ENCODE measurements around the gene TRIM36.

The TRIM36 gene

DNA sequence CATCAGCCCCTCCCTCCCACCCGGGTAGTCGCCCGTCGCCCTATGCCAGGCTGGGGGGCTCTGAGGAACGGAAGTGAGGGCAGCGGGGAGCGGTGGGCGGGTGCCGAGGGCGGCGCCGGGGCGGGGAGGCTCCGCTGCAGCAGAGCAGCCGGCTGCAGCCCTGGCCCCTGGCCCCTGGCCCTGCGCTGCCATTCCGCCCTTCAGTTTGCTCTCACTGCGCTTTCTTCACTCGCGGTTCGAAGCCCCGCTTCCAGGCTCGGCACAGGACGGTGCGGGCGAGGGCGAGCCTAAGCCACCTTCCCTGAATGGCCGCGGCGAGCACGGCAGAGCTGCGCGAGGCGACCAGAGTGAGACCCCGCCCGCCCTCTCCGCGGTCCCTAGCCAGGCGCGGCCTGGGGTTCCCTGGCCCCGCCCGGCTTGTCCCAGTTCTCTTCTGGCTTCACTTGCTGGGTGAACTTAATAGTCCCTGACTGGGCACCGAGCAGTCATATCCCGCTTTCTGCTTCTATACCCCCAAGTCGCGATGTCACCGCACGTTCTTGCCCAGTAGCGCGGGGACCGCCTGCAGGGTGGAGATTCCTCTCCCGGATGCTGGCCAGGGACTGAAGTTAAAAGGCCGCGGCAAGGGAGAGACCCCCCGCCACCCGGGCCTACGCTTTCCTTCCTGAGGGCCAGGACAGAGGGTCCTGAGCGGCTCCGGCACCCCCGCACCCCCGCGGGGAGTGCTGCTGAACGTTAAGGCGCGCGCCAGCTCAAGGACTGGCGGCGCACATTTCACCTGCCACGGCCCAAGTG lies 623 bp upstream of the TRIM36 start:
- H3K36me3 ChIP-seq (ENCODE audit: control insufficient read depth, insufficient read depth, low read length): no peaks in the 10 kb centered on the region
- peaks cover 21% of the 10 kb centered on the region for H3K4me1 ChIP-seq (ENCODE audit: control insufficient read depth, insufficient read depth, low read length, poor library complexity, severe bottlenecking)
- no peak overlapping the region for H3K27ac ChIP-seq (ENCODE audit: insufficient read depth, low read length, poor library complexity, severe bottlenecking)
- no peak for DNase-seq
- H3K4me3 ChIP-seq (ENCODE audit: insufficient read depth, low read depth, low read length, poor library complexity, severe bottlenecking): peak overlapping the region; percentile 67
- peaks cover 49% of the 10 kb centered on the region for H3K27me3 ChIP-seq (replicated peaks; ENCODE audit: control insufficient read depth, insufficient read depth, low read length, poor library complexity, severe bottlenecking)
- no peaks in the 10 kb centered on the region for H3K9me3 ChIP-seq (ENCODE audit: control insufficient read depth, low read length)

DNA sequence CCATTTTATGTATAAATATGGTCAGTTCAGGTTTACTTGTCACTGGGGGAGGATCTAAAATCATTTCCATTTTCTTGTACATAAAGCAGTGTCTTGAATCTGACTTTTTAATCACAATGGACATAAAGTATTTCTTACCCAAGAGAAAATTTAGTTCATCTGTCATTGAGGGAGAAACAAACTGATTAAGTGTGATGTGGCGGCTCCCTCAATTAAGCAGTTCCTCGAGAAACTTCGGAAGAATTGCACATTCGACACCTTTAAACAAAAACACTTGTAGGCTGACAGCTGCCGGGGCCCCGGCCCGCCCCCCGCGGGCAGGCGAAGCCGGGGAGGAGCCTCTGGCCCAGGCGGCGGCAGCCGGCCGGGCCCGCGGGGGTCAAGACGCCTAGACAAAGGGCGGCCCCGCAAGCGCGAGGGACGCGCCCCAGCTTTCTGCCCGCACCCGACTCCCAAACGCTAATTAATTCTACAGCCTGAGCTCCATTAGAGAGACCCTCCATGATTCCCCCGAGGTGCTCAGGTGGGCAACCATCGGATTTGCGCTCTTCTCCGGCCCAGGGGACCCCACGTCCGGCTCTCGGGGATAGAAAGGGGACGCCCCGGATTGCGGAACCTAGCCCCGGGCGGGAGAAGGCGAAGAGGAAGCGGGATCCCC lies 750 bp downstream of the TRIM36 start:
- H3K9me3 ChIP-seq (ENCODE audit: control insufficient read depth, low read length): no peaks in the 10 kb centered on the region
- H3K27ac ChIP-seq (ENCODE audit: insufficient read depth, low read length, poor library complexity, severe bottlenecking): no peak overlapping the region
- H3K4me1 ChIP-seq (ENCODE audit: control insufficient read depth, insufficient read depth, low read length, poor library complexity, severe bottlenecking): peaks cover 21% of the 10 kb centered on the region
- no peak for DNase-seq
- H3K27me3 ChIP-seq (replicated peaks; ENCODE audit: control insufficient read depth, insufficient read depth, low read length, poor library complexity, severe bottlenecking): peaks cover 40% of the 10 kb centered on the region
- H3K36me3 ChIP-seq (ENCODE audit: control insufficient read depth, insufficient read depth, low read length): no peaks in the 10 kb centered on the region
- peak overlapping the region; percentile 67 for H3K4me3 ChIP-seq (ENCODE audit: insufficient read depth, low read depth, low read length, poor library complexity, severe bottlenecking)

DNA sequence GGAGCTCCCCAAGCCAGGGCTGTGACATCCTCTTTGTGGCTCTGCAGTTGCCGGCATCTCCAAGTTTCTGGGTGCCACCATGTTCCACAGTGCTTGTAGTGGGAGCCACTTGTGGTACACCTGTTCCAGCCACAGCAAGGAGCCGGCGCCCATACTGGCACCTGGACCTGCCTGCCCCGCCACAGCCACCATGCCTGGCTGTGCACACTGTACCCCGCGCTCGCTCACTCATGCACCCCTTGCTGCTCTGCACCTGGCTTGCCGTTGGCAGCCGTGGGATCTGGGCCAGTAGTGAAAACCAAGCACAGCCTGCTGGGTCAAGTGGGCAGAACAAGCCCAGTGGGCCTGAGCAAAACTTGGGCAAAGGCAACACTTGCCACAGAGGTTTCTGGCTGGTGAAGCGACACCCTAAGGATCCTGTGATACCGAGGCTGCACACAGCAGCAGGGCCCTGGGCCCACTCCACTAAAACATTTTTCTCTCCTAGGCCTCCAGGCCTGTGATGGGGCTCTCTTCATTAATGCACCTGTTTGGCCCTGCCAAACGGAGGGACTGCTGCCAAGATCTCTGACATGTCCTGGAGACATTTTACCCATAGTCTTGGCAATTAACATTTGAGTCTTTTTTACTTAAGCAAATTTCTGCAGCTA lies 2.8 kb downstream of the TRIM36 start:
- Histone ChIP-seq H3K4me3 (ENCODE audit: insufficient read depth, low read depth, low read length, poor library complexity, severe bottlenecking) (no peak overlapping the region), H3K27ac (ENCODE audit: insufficient read depth, low read length, poor library complexity, severe bottlenecking) (no peak overlapping the region), H3K9me3 (ENCODE audit: control insufficient read depth, low read length) (no peaks in the 10 kb centered on the region), H3K4me1 (ENCODE audit: control insufficient read depth, insufficient read depth, low read length, poor library complexity, severe bottlenecking) (peaks cover 21% of the 10 kb centered on the region), H3K36me3 (ENCODE audit: control insufficient read depth, insufficient read depth, low read length) (no peaks in the 10 kb centered on the region), H3K27me3 (replicated peaks; ENCODE audit: control insufficient read depth, insufficient read depth, low read length, poor library complexity, severe bottlenecking) (peaks cover 31% of the 10 kb centered on the region)
- no peak for DNase-seq

DNA sequence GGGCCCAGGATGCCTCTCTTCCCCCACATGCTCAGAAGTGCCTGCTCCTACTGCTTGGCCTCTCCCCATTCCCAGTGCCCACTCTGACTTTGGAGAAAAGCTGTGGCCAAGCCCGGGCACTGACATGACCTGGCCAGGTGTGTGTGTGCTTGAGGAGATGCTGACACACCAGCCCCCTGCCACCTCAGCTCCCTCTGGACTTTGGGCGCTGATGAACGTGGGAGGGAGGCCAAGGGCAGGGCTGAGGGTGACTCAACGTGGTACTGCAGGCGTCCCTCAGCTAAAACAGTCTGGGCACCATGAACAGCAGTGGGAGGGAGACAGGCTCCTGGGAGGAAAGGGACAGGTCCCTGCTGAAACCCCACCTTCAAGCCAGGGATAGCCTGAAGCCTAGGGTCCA lies 3.9 kb downstream of the TRIM36 start:
- Histone ChIP-seq H3K9me3 (ENCODE audit: control insufficient read depth, low read length) (no peaks in the 10 kb centered on the region), H3K4me1 (ENCODE audit: control insufficient read depth, insufficient read depth, low read length, poor library complexity, severe bottlenecking) (peaks cover 16% of the 10 kb centered on the region), H3K27ac (ENCODE audit: insufficient read depth, low read length, poor library complexity, severe bottlenecking) (no peak overlapping the region), H3K4me3 (ENCODE audit: insufficient read depth, low read depth, low read length, poor library complexity, severe bottlenecking) (no peak overlapping the region), H3K36me3 (ENCODE audit: control insufficient read depth, insufficient read depth, low read length) (no peaks in the 10 kb centered on the region), H3K27me3 (replicated peaks; ENCODE audit: control insufficient read depth, insufficient read depth, low read length, poor library complexity, severe bottlenecking) (peaks cover 21% of the 10 kb centered on the region)
- no peak for DNase-seq

DNA sequence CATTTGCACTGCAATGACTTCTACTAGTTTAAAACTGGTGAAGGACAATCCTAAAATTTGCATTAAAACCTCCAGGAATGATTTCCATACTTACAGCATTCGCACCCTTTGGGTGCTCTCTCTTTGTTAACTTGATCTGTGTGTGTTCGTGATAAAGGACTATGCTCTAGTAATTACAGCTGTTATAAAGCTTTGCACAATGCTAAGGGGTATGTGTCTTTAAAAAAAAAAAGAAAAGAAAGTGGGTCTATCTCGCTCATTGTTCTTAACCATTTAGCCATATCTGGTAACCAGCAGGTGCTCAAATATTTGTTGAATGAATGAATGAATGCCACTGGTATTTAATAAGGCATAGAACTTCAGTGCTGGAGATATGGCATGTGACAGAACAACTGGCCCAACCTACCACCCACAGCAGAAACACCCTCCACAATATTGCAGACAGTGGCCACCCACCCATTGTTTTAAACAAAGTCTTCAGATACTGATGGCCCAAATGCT lies 8.7 kb downstream of the TRIM36 start:
- Histone ChIP-seq H3K4me3 (ENCODE audit: insufficient read depth, low read depth, low read length, poor library complexity, severe bottlenecking) (no peak overlapping the region), H3K9me3 (ENCODE audit: control insufficient read depth, low read length) (no peaks in the 10 kb centered on the region), H3K4me1 (ENCODE audit: control insufficient read depth, insufficient read depth, low read length, poor library complexity, severe bottlenecking) (no peaks in the 10 kb centered on the region), H3K27me3 (replicated peaks; ENCODE audit: control insufficient read depth, insufficient read depth, low read length, poor library complexity, severe bottlenecking) (no peaks in the 10 kb centered on the region), H3K36me3 (ENCODE audit: control insufficient read depth, insufficient read depth, low read length) (no peaks in the 10 kb centered on the region), H3K27ac (ENCODE audit: insufficient read depth, low read length, poor library complexity, severe bottlenecking) (no peak overlapping the region)
- no peak for DNase-seq

DNA sequence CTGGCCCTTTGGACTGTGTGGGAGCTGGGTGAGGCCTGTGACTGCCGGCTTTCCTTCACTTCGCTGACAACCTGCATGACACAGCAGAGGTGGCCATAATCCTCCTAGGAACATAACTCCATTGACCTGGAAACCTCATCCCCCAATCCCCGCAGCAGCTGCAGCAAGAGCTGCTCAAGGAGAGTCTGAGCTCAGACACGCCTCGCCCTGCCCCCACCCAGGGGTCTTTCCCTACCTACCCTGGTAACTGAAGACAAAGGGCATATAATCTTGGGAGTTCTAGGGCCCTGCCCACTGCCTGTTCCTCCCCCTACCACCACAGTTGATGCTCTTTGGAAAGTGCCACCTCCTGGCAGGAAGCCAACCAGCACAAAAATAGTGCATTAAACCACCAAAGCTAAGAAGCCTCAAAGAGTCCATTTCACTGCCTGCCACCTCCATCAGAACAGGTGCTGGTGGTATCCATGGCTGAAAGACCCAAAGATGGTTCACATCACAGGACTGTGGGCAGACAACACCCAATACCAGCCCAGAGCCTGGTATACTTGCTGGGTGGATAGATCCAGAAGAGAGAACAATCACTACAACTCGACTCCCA lies 18.4 kb downstream of the TRIM36 start:
- H3K36me3 ChIP-seq (ENCODE audit: control insufficient read depth, insufficient read depth, low read length): no peaks in the 10 kb centered on the region
- no peak overlapping the region for H3K27ac ChIP-seq (ENCODE audit: insufficient read depth, low read length, poor library complexity, severe bottlenecking)
- H3K4me3 ChIP-seq (ENCODE audit: insufficient read depth, low read depth, low read length, poor library complexity, severe bottlenecking): no peak overlapping the region
- H3K4me1 ChIP-seq (ENCODE audit: control insufficient read depth, insufficient read depth, low read length, poor library complexity, severe bottlenecking): no peaks in the 10 kb centered on the region
- no peak for DNase-seq
- H3K27me3 ChIP-seq (replicated peaks; ENCODE audit: control insufficient read depth, insufficient read depth, low read length, poor library complexity, severe bottlenecking): no peaks in the 10 kb centered on the region
- H3K9me3 ChIP-seq (ENCODE audit: control insufficient read depth, low read length): no peaks in the 10 kb centered on the region

DNA sequence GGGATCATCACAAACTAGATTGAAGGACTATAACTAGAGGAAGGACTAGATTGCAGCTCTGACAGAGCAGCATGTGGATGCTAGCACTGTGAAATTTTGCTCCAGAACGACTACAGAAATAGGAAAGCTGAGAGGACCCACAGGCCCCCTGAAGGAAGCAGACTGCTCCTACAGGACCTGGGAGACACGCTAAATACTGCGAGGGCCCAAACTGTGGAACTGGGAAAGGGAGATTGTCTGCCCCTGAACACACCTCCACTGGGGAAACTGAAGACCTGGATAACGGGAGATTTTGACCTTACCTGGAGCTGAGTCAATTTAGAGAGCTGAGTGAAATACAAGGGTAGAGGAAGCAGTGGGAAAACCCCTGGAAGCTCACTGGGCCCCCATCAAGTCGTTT lies 19.2 kb downstream of the TRIM36 start:
- H3K4me3 ChIP-seq (ENCODE audit: insufficient read depth, low read depth, low read length, poor library complexity, severe bottlenecking): no peak overlapping the region
- no peaks in the 10 kb centered on the region for H3K9me3 ChIP-seq (ENCODE audit: control insufficient read depth, low read length)
- no peaks in the 10 kb centered on the region for H3K4me1 ChIP-seq (ENCODE audit: control insufficient read depth, insufficient read depth, low read length, poor library complexity, severe bottlenecking)
- no peaks in the 10 kb centered on the region for H3K27me3 ChIP-seq (replicated peaks; ENCODE audit: control insufficient read depth, insufficient read depth, low read length, poor library complexity, severe bottlenecking)
- no peak overlapping the region for H3K27ac ChIP-seq (ENCODE audit: insufficient read depth, low read length, poor library complexity, severe bottlenecking)
- DNase-seq: no peak
- no peaks in the 10 kb centered on the region for H3K36me3 ChIP-seq (ENCODE audit: control insufficient read depth, insufficient read depth, low read length)

DNA sequence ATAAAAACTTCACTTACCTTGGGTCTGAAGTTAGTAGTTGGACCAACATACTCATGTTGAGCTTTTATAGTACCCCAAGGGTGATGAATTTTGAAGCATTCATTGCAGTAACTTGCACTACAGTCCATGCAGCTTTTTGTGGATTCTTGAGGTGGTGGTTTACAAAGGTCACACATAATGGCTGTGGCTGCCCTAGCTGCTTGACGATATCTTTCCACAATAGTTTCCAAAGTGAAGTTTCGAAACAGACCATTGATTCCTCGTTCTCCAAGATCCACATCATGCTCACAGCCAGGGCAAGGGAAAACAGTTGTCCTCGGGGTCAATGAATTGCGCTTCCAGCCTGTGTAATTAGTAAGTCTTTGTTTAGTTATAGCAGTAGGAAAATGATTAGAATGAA lies 22.7 kb downstream of the TRIM36 start:
- no peak for DNase-seq
- Histone ChIP-seq H3K27me3 (replicated peaks; ENCODE audit: control insufficient read depth, insufficient read depth, low read length, poor library complexity, severe bottlenecking) (no peaks in the 10 kb centered on the region), H3K4me1 (ENCODE audit: control insufficient read depth, insufficient read depth, low read length, poor library complexity, severe bottlenecking) (no peaks in the 10 kb centered on the region)

DNA sequence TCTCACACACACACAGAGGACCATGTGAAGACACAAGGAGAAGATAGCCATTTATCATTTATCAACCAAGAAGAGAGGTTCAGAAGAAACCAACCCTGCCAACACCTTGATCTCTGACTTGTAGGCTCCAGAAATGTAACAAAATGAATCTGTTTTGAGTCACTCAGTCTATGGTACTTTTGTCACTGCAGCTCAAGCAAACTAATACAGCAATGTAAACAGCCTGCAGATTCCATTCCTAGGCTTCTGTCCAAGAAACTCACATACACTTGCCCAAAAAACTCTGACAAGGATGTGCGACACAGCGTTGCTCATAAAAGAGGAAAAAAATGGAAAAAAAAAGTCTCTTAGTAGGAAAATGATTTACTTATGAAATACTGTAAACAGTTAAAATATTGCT lies 33.4 kb downstream of the TRIM36 start:
- Histone ChIP-seq H3K36me3 (ENCODE audit: control insufficient read depth, insufficient read depth, low read length) (no peaks in the 10 kb centered on the region), H3K4me1 (ENCODE audit: control insufficient read depth, insufficient read depth, low read length, poor library complexity, severe bottlenecking) (no peaks in the 10 kb centered on the region), H3K27me3 (replicated peaks; ENCODE audit: control insufficient read depth, insufficient read depth, low read length, poor library complexity, severe bottlenecking) (no peaks in the 10 kb centered on the region), H3K9me3 (ENCODE audit: control insufficient read depth, low read length) (no peaks in the 10 kb centered on the region), H3K27ac (ENCODE audit: insufficient read depth, low read length, poor library complexity, severe bottlenecking) (no peak overlapping the region), H3K4me3 (ENCODE audit: insufficient read depth, low read depth, low read length, poor library complexity, severe bottlenecking) (no peak overlapping the region)
- no peak for DNase-seq

More for the DNA sequence above, 22.7 kb downstream of the TRIM36 start:
- Histone ChIP-seq H3K36me3 (ENCODE audit: control insufficient read depth, insufficient read depth, low read length) (no peaks in the 10 kb centered on the region), H3K4me3 (ENCODE audit: insufficient read depth, low read depth, low read length, poor library complexity, severe bottlenecking) (no peak overlapping the region), H3K27ac (ENCODE audit: insufficient read depth, low read length, poor library complexity, severe bottlenecking) (no peak overlapping the region), H3K9me3 (ENCODE audit: control insufficient read depth, low read length) (no peaks in the 10 kb centered on the region)
